AG04449 (cell line): ENCODE results near the gene WDR5B.

Source experiments
- CTCF ChIA-PET: fragments of 350-600 bp; formaldehyde crosslinking; extraction: SDS; loops from one replicate; lab custom pipeline; 2021; ENCODE audit warnings: antibody characterized with exemption; lab: Yijun Ruan, JAX
- POLR2A ChIA-PET: fragments of 400-600, 350-600 bp; formaldehyde crosslinking; extraction: SDS; loops from one replicate; lab custom pipeline; 2020; ENCODE audit warnings: antibody characterized with exemption, inconsistent platforms; lab: Yijun Ruan, JAX
- DNase-seq: peaks from one replicate; pipeline ENCODE4 v3.0.0-alpha.2; 2010; ENCODE audit warnings: low read depth, low spot score
- H3K4me3 ChIP-seq: 2 replicates; pipeline ENCODE4 v1.5.1; 2011; ENCODE audit warnings: low read depth, mild to moderate bottlenecking, control low read depth, low read length
- TF ChIP-seq, protein P1 (sequence below): IDR thresholded peaks from one replicate; pipeline ENCODE4 v1.5.1; 2011; ENCODE audit warnings: mild to moderate bottlenecking, moderate library complexity, low read length, control low read depth, inconsistent platforms; ENCODE audit not compliant: insufficient read depth; ENCODE audit errors: missing control alignments

Gene WDR5B

DNA sequence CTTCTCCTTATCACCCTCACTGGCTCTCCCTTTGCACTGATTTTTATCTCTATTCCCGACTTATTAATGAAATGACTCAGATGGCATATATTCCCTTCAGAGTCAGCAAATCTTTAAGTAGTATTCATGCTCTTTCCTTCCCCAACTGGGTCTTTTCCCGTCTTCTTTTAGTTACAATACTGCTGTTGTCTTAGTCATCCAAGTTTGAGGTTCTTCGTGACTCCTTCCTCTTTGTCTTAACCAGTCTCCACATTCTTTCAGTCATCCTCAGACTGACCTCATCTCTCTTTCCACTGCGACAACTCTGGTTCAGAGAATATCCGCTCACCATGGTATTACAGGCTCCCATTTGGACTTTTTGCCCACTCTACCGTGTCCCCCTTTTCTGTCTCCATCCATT is 12.4 kb downstream of the WDR5B start:
- no peak overlapping the region for H3K4me3 ChIP-seq
- POLR2A ChIA-PET, result no interaction called here
- CTCF ChIA-PET, result interaction anchor here (1.3 kb wide), 1 partner anchor 10 kb away, joined by 12 read pairs; no protein-coding TSS in a partner anchor
- TF ChIP-seq, protein P1, sequence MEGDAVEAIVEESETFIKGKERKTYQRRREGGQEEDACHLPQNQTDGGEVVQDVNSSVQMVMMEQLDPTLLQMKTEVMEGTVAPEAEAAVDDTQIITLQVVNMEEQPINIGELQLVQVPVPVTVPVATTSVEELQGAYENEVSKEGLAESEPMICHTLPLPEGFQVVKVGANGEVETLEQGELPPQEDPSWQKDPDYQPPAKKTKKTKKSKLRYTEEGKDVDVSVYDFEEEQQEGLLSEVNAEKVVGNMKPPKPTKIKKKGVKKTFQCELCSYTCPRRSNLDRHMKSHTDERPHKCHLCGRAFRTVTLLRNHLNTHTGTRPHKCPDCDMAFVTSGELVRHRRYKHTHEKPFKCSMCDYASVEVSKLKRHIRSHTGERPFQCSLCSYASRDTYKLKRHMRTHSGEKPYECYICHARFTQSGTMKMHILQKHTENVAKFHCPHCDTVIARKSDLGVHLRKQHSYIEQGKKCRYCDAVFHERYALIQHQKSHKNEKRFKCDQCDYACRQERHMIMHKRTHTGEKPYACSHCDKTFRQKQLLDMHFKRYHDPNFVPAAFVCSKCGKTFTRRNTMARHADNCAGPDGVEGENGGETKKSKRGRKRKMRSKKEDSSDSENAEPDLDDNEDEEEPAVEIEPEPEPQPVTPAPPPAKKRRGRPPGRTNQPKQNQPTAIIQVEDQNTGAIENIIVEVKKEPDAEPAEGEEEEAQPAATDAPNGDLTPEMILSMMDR, result no peak
- DNase-seq, result no peak

DNA sequence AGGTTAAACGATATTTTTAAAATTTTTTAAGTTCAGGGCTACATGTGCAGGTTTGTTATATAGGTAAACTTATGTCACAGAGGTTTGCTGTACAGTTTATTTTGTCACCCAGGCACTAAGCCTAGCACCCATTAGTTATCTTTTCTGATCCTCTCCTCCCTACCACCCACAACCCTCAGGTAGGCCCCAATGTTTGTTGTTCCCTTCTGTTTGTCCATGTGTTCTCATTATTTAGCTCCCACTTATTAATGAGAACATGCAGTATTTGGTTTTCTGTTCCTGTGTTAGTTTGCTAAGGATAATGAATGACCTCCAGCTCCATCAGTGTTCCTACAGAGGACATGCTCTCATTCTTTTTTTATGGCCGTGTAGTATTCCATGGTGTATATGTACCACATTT is 16.9 kb downstream of the WDR5B start:
- H3K4me3 ChIP-seq, result no peak overlapping the region
- CTCF ChIA-PET, result interaction anchor here (2.0 kb wide), 1 partner anchor 9 kb away, joined by 6 read pairs; no protein-coding TSS in a partner anchor
- POLR2A ChIA-PET, result no interaction called here
- TF ChIP-seq, protein P1, result no peak
- DNase-seq, result no peak

DNA sequence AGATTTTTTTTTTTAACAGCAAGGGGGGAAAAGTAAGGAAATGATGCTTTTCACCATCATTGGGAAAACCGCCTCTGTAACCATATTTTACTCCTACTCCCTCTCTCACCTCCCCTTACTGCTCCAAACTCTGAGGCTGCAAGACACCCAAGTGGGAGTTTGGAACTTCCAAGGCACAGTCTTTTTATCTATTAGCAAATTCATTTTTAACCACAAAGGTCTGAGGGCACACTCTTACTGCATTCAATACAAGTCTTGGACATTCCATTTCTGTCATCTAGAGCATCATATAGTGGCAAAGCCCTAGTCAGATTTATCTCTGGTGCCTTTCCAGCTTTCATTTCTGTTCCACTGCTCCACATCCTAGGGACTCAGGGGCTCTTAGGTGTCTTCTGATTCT is 18.7 kb downstream of the WDR5B start:
- TF ChIP-seq, protein P1, result no peak
- no peak overlapping the region for H3K4me3 ChIP-seq
- CTCF ChIA-PET, result interaction anchor here (1.0 kb wide), 1 partner anchor 11 kb away, joined by 3 read pairs; no protein-coding TSS in a partner anchor
- DNase-seq, result no peak
- POLR2A ChIA-PET, result no interaction called here

DNA sequence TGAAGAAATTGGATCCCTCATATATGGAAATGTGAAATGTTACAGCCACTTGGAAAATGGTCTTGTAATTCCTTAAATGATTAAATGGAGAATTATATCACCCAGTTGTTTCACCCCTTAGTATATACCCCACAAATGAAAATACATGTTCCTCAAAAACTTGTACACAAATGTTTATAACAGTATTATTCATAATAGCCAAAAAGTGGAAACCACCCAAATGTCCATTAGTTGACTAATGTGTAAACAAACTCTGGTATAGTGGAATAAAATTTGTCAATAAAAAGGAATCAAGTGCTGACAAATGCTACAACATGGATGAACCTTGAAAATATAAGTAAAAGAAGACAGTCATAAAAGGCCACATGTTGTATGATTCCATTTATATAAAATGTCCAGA is 19.4 kb downstream of the WDR5B start:
- ChIA-PET CTCF (interaction anchor here (0.7 to 0.9 kb wide), 3 partner anchors 9 to 19 kb away, joined by 3 read pairs; partner anchors contain the start of gene WDR5B), POLR2A (no interaction called here)
- DNase-seq, result no peak
- TF ChIP-seq, protein P1, result no peak
- no peak overlapping the region for H3K4me3 ChIP-seq

DNA sequence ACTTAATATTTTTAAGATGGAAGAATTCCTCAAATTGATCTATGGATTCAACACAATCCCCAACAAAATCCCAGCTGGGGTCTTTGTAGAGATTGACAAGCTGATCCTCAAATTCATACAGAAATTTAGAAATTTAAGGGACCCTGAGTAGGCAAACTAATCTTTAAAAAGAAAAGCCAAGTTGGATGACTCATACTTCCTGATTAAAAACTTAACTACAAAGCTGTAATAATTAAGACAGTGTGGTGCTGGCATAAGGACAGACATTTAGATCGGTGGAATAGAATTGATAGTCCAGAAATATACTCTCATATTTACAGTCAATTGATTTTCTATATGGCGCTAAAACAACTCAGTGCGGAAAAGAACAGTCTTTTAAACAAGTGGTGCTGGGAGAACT is 20.3 kb downstream of the WDR5B start:
- TF ChIP-seq, protein P1, result no peak
- no peak for DNase-seq
- ChIA-PET POLR2A (no interaction called here), CTCF (interaction anchor here (0.6 to 1.0 kb wide), 5 partner anchors 10 to 274 kb away, joined by 3 read pairs; partner anchors contain the start of genes FAM162A and WDR5B)
- no peak overlapping the region for H3K4me3 ChIP-seq

DNA sequence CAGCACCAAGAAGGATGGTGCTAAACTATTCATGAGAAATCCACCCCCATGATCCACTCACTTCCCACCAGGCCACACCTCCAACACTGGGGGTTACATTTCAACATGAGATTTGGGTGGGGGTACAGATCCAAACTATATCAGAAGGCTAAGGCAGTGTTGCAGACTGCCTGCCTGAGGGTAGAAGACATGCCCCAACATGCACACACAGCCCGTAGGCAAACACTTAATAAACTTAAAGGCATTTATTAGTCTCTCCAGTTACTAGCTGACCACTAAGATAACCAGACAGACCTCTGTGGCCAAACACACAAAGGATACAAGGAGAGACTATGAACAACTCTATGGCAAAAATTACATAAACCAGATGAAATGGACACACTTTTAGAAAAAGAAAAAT is 21.7 kb downstream of the WDR5B start:
- no peak for DNase-seq
- ChIA-PET POLR2A (interaction anchor here (1.3 kb wide), 1 partner anchor 285 kb away, joined by 4 read pairs; no protein-coding TSS in a partner anchor), CTCF (interaction anchor here (1.4 to 6.2 kb wide), 8 partner anchors 9 to 848 kb away, joined by 5 to 71 read pairs (median 12); partner anchors contain the start of genes FAM162A, MIX23, PARP14 and POLQ)
- H3K4me3 ChIP-seq, result no peak overlapping the region
- TF ChIP-seq, protein P1, result no peak
